Measurements from ENCODE around the gene UVRAG.
A peak's percentile ranks its signal among the peaks of the same experiment; 100 is the strongest.

The UVRAG gene

GRCh38 chr11:76088511-76088910 is 273.5 kb downstream of the UVRAG start:
- Histone ChIP-seq H3K27me3 (ENCODE audit: control insufficient read depth in 5 of 5, insufficient read depth in 4 of 5, low read length in 5 of 5) (no peaks in the 10 kb centered on the region), H3K27ac (ENCODE audit: low read depth, low read length) (peak overlapping the region; percentile 4), H3K4me3 (ENCODE audit: low read depth in 1 of 5, low read length in 5 of 5) (no peak overlapping the region), H3K9ac (ENCODE audit: low read length in 5 of 5) (no peak overlapping the region), H3K9me3 (ENCODE audit: control insufficient read depth in 5 of 5, low read length in 5 of 5) (peaks cover 0 to 15% (median 8%) of the 10 kb centered on the region in 5 donors), H3K4me1 (ENCODE audit: control insufficient read depth in 5 of 5, insufficient read depth in 5 of 5, low read length in 5 of 5) (peaks cover 0 to 50% (median 33%) of the 10 kb centered on the region in 5 donors), H3K36me3 (ENCODE audit: control insufficient read depth in 5 of 5, insufficient read depth in 5 of 5, low read length in 5 of 5) (peaks cover 0 to 9% (median 7%) of the 10 kb centered on the region in 5 donors)

GRCh38 chr11:76090174-76090573 is 275.2 kb downstream of the UVRAG start:
- Histone ChIP-seq H3K27me3 (ENCODE audit: control insufficient read depth in 5 of 5, insufficient read depth in 4 of 5, low read length in 5 of 5) (no peaks in the 10 kb centered on the region), H3K27ac (ENCODE audit: low read depth, low read length) (no peak overlapping the region), H3K4me1 (ENCODE audit: control insufficient read depth in 5 of 5, insufficient read depth in 5 of 5, low read length in 5 of 5) (peaks cover 3 to 36% (median 18%) of the 10 kb centered on the region in 5 donors), H3K4me3 (ENCODE audit: low read depth in 1 of 5, low read length in 5 of 5) (peak overlapping the region in 1 of 5 donors; percentile 6), H3K36me3 (ENCODE audit: control insufficient read depth in 5 of 5, insufficient read depth in 5 of 5, low read length in 5 of 5) (peaks cover 0 to 9% (median 7%) of the 10 kb centered on the region in 5 donors), H3K9me3 (ENCODE audit: control insufficient read depth in 5 of 5, low read length in 5 of 5) (peaks cover 0 to 15% (median 8%) of the 10 kb centered on the region in 5 donors), H3K9ac (ENCODE audit: low read length in 5 of 5) (no peak overlapping the region)

- peaks cover 0 to 9% (median 7%) of the 10 kb centered on the region in 5 donors for H3K36me3 ChIP-seq (ENCODE audit: control insufficient read depth in 5 of 5, insufficient read depth in 5 of 5, low read length in 5 of 5)
- no peaks in the 10 kb centered on the region for H3K27me3 ChIP-seq (ENCODE audit: control insufficient read depth in 5 of 5, insufficient read depth in 4 of 5, low read length in 5 of 5)
- peaks cover 3 to 34% (median 14%) of the 10 kb centered on the region in 5 donors for H3K4me1 ChIP-seq (ENCODE audit: control insufficient read depth in 5 of 5, insufficient read depth in 5 of 5, low read length in 5 of 5)
- H3K9ac ChIP-seq (ENCODE audit: low read length in 5 of 5), result no peak overlapping the region
- H3K4me3 ChIP-seq (ENCODE audit: low read depth in 1 of 5, low read length in 5 of 5), result no peak overlapping the region
- peaks cover 0 to 15% (median 8%) of the 10 kb centered on the region in 5 donors for H3K9me3 ChIP-seq (ENCODE audit: control insufficient read depth in 5 of 5, low read length in 5 of 5)
- H3K27ac ChIP-seq (ENCODE audit: low read depth, low read length), result no peak overlapping the region
Measured at GRCh38 chr11:76090821-76091220, 275.8 kb downstream of the UVRAG start.

GRCh38 chr11:76094740-76095139 is 279.7 kb downstream of the UVRAG start:
- Histone ChIP-seq H3K4me3 (ENCODE audit: low read depth in 1 of 5, low read length in 5 of 5) (no peak overlapping the region), H3K27me3 (ENCODE audit: control insufficient read depth in 5 of 5, insufficient read depth in 4 of 5, low read length in 5 of 5) (no peaks in the 10 kb centered on the region), H3K4me1 (ENCODE audit: control insufficient read depth in 5 of 5, insufficient read depth in 5 of 5, low read length in 5 of 5) (peaks cover 0 to 16% (median 11%) of the 10 kb centered on the region in 5 donors), H3K27ac (ENCODE audit: low read depth, low read length) (peak overlapping the region; percentile 44), H3K36me3 (ENCODE audit: control insufficient read depth in 5 of 5, insufficient read depth in 5 of 5, low read length in 5 of 5) (peaks cover 0 to 7% (median 6%) of the 10 kb centered on the region in 5 donors), H3K9me3 (ENCODE audit: control insufficient read depth in 5 of 5, low read length in 5 of 5) (peaks cover 0 to 15% (median 8%) of the 10 kb centered on the region in 5 donors), H3K9ac (ENCODE audit: low read length in 5 of 5) (no peak overlapping the region)

GRCh38 chr11:76095891-76096290 is 280.9 kb downstream of the UVRAG start:
- no peaks in the 10 kb centered on the region for H3K36me3 ChIP-seq (ENCODE audit: control insufficient read depth in 5 of 5, insufficient read depth in 5 of 5, low read length in 5 of 5)
- no peak overlapping the region for H3K27ac ChIP-seq (ENCODE audit: low read depth, low read length)
- peaks cover 3 to 16% (median 11%) of the 10 kb centered on the region in 5 donors for H3K4me1 ChIP-seq (ENCODE audit: control insufficient read depth in 5 of 5, insufficient read depth in 5 of 5, low read length in 5 of 5)
- peaks cover 0 to 5% (median 1%) of the 10 kb centered on the region in 5 donors for H3K9me3 ChIP-seq (ENCODE audit: control insufficient read depth in 5 of 5, low read length in 5 of 5)
- H3K27me3 ChIP-seq (ENCODE audit: control insufficient read depth in 5 of 5, insufficient read depth in 4 of 5, low read length in 5 of 5), result no peaks in the 10 kb centered on the region
- H3K9ac ChIP-seq (ENCODE audit: low read length in 5 of 5), result no peak overlapping the region
- no peak overlapping the region for H3K4me3 ChIP-seq (ENCODE audit: low read depth in 1 of 5, low read length in 5 of 5)

- no peak overlapping the region for H3K27ac ChIP-seq (ENCODE audit: low read depth, low read length)
- peaks cover 3 to 16% (median 11%) of the 10 kb centered on the region in 5 donors for H3K4me1 ChIP-seq (ENCODE audit: control insufficient read depth in 5 of 5, insufficient read depth in 5 of 5, low read length in 5 of 5)
- no peaks in the 10 kb centered on the region for H3K9me3 ChIP-seq (ENCODE audit: control insufficient read depth in 5 of 5, low read length in 5 of 5)
- H3K9ac ChIP-seq (ENCODE audit: low read length in 5 of 5), result no peak overlapping the region
- no peak overlapping the region for H3K4me3 ChIP-seq (ENCODE audit: low read depth in 1 of 5, low read length in 5 of 5)
- no peaks in the 10 kb centered on the region for H3K27me3 ChIP-seq (ENCODE audit: control insufficient read depth in 5 of 5, insufficient read depth in 4 of 5, low read length in 5 of 5)
- H3K36me3 ChIP-seq (ENCODE audit: control insufficient read depth in 5 of 5, insufficient read depth in 5 of 5, low read length in 5 of 5), result no peaks in the 10 kb centered on the region
Measured at GRCh38 chr11:76096552-76096951, 281.5 kb downstream of the UVRAG start.

- Histone ChIP-seq H3K4me1 (ENCODE audit: control insufficient read depth in 5 of 5, insufficient read depth in 5 of 5, low read length in 5 of 5) (peaks cover 4 to 13% (median 13%) of the 10 kb centered on the region in 5 donors), H3K9ac (ENCODE audit: low read length in 5 of 5) (no peak overlapping the region), H3K27ac (ENCODE audit: low read depth, low read length) (no peak overlapping the region), H3K27me3 (ENCODE audit: control insufficient read depth in 5 of 5, insufficient read depth in 4 of 5, low read length in 5 of 5) (no peaks in the 10 kb centered on the region), H3K4me3 (ENCODE audit: low read depth in 1 of 5, low read length in 5 of 5) (no peak overlapping the region), H3K9me3 (ENCODE audit: control insufficient read depth in 5 of 5, low read length in 5 of 5) (no peaks in the 10 kb centered on the region), H3K36me3 (ENCODE audit: control insufficient read depth in 5 of 5, insufficient read depth in 5 of 5, low read length in 5 of 5) (no peaks in the 10 kb centered on the region)
Measured at GRCh38 chr11:76102802-76103201, 287.8 kb downstream of the UVRAG start.

GRCh38 chr11:76103460-76103859 is 288.4 kb downstream of the UVRAG start:
- Histone ChIP-seq H3K4me1 (ENCODE audit: control insufficient read depth in 5 of 5, insufficient read depth in 5 of 5, low read length in 5 of 5) (peaks cover 4 to 20% (median 19%) of the 10 kb centered on the region in 5 donors), H3K27ac (ENCODE audit: low read depth, low read length) (no peak overlapping the region), H3K27me3 (ENCODE audit: control insufficient read depth in 5 of 5, insufficient read depth in 4 of 5, low read length in 5 of 5) (no peaks in the 10 kb centered on the region), H3K9ac (ENCODE audit: low read length in 5 of 5) (no peak overlapping the region), H3K4me3 (ENCODE audit: low read depth in 1 of 5, low read length in 5 of 5) (no peak overlapping the region), H3K36me3 (ENCODE audit: control insufficient read depth in 5 of 5, insufficient read depth in 5 of 5, low read length in 5 of 5) (no peaks in the 10 kb centered on the region), H3K9me3 (ENCODE audit: control insufficient read depth in 5 of 5, low read length in 5 of 5) (no peaks in the 10 kb centered on the region)

GRCh38 chr11:76104285-76104684 is 289.3 kb downstream of the UVRAG start:
- no peaks in the 10 kb centered on the region for H3K27me3 ChIP-seq (ENCODE audit: control insufficient read depth in 5 of 5, insufficient read depth in 4 of 5, low read length in 5 of 5)
- no peak overlapping the region for H3K4me3 ChIP-seq (ENCODE audit: low read depth in 1 of 5, low read length in 5 of 5)
- no peak overlapping the region for H3K27ac ChIP-seq (ENCODE audit: low read depth, low read length)
- H3K9ac ChIP-seq (ENCODE audit: low read length in 5 of 5), result no peak overlapping the region
- no peaks in the 10 kb centered on the region for H3K36me3 ChIP-seq (ENCODE audit: control insufficient read depth in 5 of 5, insufficient read depth in 5 of 5, low read length in 5 of 5)
- H3K9me3 ChIP-seq (ENCODE audit: control insufficient read depth in 5 of 5, low read length in 5 of 5), result no peaks in the 10 kb centered on the region
- H3K4me1 ChIP-seq (ENCODE audit: control insufficient read depth in 5 of 5, insufficient read depth in 5 of 5, low read length in 5 of 5), result peaks cover 4 to 27% (median 20%) of the 10 kb centered on the region in 5 donors

GRCh38 chr11:76105637-76106036 is 290.6 kb downstream of the UVRAG start:
- Histone ChIP-seq H3K27me3 (ENCODE audit: control insufficient read depth in 5 of 5, insufficient read depth in 4 of 5, low read length in 5 of 5) (no peaks in the 10 kb centered on the region), H3K27ac (ENCODE audit: low read depth, low read length) (no peak overlapping the region), H3K9me3 (ENCODE audit: control insufficient read depth in 5 of 5, low read length in 5 of 5) (no peaks in the 10 kb centered on the region), H3K4me3 (ENCODE audit: low read depth in 1 of 5, low read length in 5 of 5) (no peak overlapping the region), H3K4me1 (ENCODE audit: control insufficient read depth in 5 of 5, insufficient read depth in 5 of 5, low read length in 5 of 5) (peaks cover 4 to 27% (median 20%) of the 10 kb centered on the region in 5 donors), H3K36me3 (ENCODE audit: control insufficient read depth in 5 of 5, insufficient read depth in 5 of 5, low read length in 5 of 5) (no peaks in the 10 kb centered on the region), H3K9ac (ENCODE audit: low read length in 5 of 5) (no peak overlapping the region)
